K562 (cell line): ENCODE measurements around the gene ARHGEF40. TPM values are rescaled to one million over a fixed set of nuclear protein-coding genes. Genes with fewer than 3 reads are reported as not detected.
A peak's percentile ranks its signal among the peaks of the same experiment; 100 is the strongest.

Experiments
- ATAC-seq: fragments of 200-7000 bp; cut with Tn5 transposase; 3 replicates; pipeline ENCODE4 v1.9.1; 2020; ENCODE audit warnings: moderate library complexity
- BruUV-seq: library from RNA; stranded (reverse); fragments of 400-500 nt; replicated peaks from 2 replicates; lab custom pipeline; 2021; lab: Mats Ljungman, UMichigan
- CTCF ChIA-PET: fragments of 300-600 bp; formaldehyde crosslinking; extraction: SDS; loops from one replicate; lab custom pipeline; 2021; ENCODE audit warnings: low intra/inter-chr PET ratio; lab: Yijun Ruan, JAX
- POLR2A ChIA-PET: fragments of 300-600, 350-650 bp; sonication (Branson Sonifier 250); formaldehyde crosslinking; extraction: SDS; loops from one replicate; lab custom pipeline; 2021; ENCODE audit warnings: antibody characterized with exemption, inconsistent platforms; lab: Yijun Ruan, JAX
- DNase-seq, 4 experiments: peaks; one replicate each; pipeline versions ENCODE4 v3.0.0 to v3.0.0-alpha.2; 2011 to 2018; ENCODE audit warnings: low spot score in 3 of 4, mixed read lengths in 3 of 4; ENCODE audit errors: extremely low read depth in 1 of 4
- FAIRE-seq: peaks from 2 replicates; lab custom pipeline; 2011; peaks lifted over from hg19 to GRCh38; lab: Jason Lieb, UNC
- H2AFZ ChIP-seq: 2 replicates; pipeline ENCODE4 v1.6.0; 2011; ENCODE audit warnings: low read depth, low read length, control low read depth, inconsistent platforms
- H3K27ac ChIP-seq: fragments of 200-600 bp; 3 replicates; pipeline ENCODE4 v1.8.0; 2011; ENCODE audit warnings: low read depth, mild to moderate bottlenecking, control low read depth, inconsistent platforms, low read length, moderate library complexity, mixed read lengths; ENCODE audit errors: extremely low read depth
- H3K27me3 ChIP-seq, 2 experiments: fragments of 300-600 bp in 1 of 2; 2 replicates in 1 of 2; 3 replicates in 1 of 2; pipeline versions ENCODE4 v1.6.0 to v1.8.0; 2011; ENCODE audit warnings: inconsistent platforms in 2 of 2, low read length in 2 of 2, mild to moderate bottlenecking in 1 of 2, mixed read lengths in 1 of 2, moderate library complexity in 1 of 2; ENCODE audit not compliant: control insufficient read depth in 2 of 2, insufficient read depth in 2 of 2
- H3K36me3 ChIP-seq: fragments of 300-600 bp; 3 replicates; pipeline ENCODE4 v1.8.0; 2011; ENCODE audit warnings: mild to moderate bottlenecking, low read length, inconsistent platforms; ENCODE audit not compliant: control insufficient read depth, insufficient read depth
- H3K4me1 ChIP-seq, 2 experiments: fragments of 200-600 bp in 1 of 2; replicated peaks in 1 of 2; 2 replicates in 1 of 2; 3 replicates in 1 of 2; pipeline versions ENCODE4 v1.5.1 to v1.8.0; 2011; ENCODE audit warnings: inconsistent platforms in 2 of 2, low read length in 2 of 2, mild to moderate bottlenecking in 1 of 2, mixed read lengths in 1 of 2, moderate library complexity in 1 of 2; ENCODE audit not compliant: control insufficient read depth in 2 of 2, insufficient read depth in 2 of 2
- H3K4me2 ChIP-seq: 2 replicates; pipeline ENCODE4 v1.6.1; 2011; ENCODE audit warnings: low read length, control low read depth, inconsistent platforms, mixed read lengths; ENCODE audit not compliant: insufficient read depth
- H3K4me3 ChIP-seq: fragments of 200-600 bp; sonication (generic), shearing (Covaris generic); 2 replicates; pipeline ENCODE4 v1.5.1; 2016; ENCODE audit warnings: control low read depth, inconsistent platforms
- H3K79me2 ChIP-seq: fragments of 200-600 bp; 3 replicates; pipeline ENCODE4 v1.8.0; 2011; ENCODE audit warnings: low read length, inconsistent platforms; ENCODE audit not compliant: control insufficient read depth, insufficient read depth
- H3K9ac ChIP-seq, 2 experiments: 2 replicates each; pipeline versions ENCODE4 v1.6.0 to v1.6.1; 2011; ENCODE audit warnings: low read depth in 2 of 2, low read length in 2 of 2, control low read depth in 1 of 2, inconsistent platforms in 1 of 2, mild to moderate bottlenecking in 1 of 2, mixed read lengths in 1 of 2; ENCODE audit not compliant: insufficient read depth in 1 of 2
- H3K9me1 ChIP-seq: one replicate; pipeline ENCODE4 v1.6.0; 2011; ENCODE audit warnings: inconsistent platforms, mild to moderate bottlenecking, low read length, moderate library complexity; ENCODE audit not compliant: control insufficient read depth, insufficient read depth
- H3K9me3 ChIP-seq: replicated peaks from 2 replicates; pipeline ENCODE4 v1.5.1; 2011; ENCODE audit warnings: low read depth, low read length, inconsistent platforms; ENCODE audit not compliant: control insufficient read depth, insufficient read depth
- H4K20me1 ChIP-seq: replicated peaks from 2 replicates; pipeline ENCODE4 v1.6.1; 2011; ENCODE audit warnings: low read length, inconsistent platforms, mixed read lengths; ENCODE audit not compliant: control insufficient read depth, insufficient read depth
- HNRNPL ChIP-seq: fragments of 200-400 bp; formaldehyde crosslinking; IDR thresholded peaks from 2 replicates; pipeline ENCODE4 v1.6.1; 2017; ENCODE audit warnings: low read depth, mild to moderate bottlenecking, low read length
- MAFF ChIP-seq: IDR thresholded peaks from 2 replicates; pipeline ENCODE4 v1.6.1; 2012; ENCODE audit warnings: low read length, improper control_type of control experiment
- NCOA2 ChIP-seq, 2 experiments: fragments of 450-650 bp; IDR thresholded peaks; 2 replicates each; pipeline ENCODE4 v1.6.1; 2018; ENCODE audit warnings: mild to moderate bottlenecking in 2 of 2, moderate library complexity in 1 of 2; ENCODE audit not compliant: partially characterized antibody in 2 of 2
- NFE2 ChIP-seq: IDR thresholded peaks from 2 replicates; pipeline ENCODE4 v1.6.1; 2014; ENCODE audit warnings: antibody characterized with exemption, low read depth
- NRF1 ChIP-seq, 2 experiments: fragments of 450-650 bp; IDR thresholded peaks in 1 of 2; conservative IDR thresholded peaks in 1 of 2; 2 replicates each; pipeline ENCODE4 v1.6.1; 2014; ENCODE audit warnings: mild to moderate bottlenecking in 2 of 2
- PHB2 ChIP-seq: fragments of 450-650 bp; IDR thresholded peaks from 2 replicates; pipeline ENCODE4 v1.6.1; 2017; ENCODE audit warnings: low read depth
- RFX1 ChIP-seq: fragments of 450-650 bp; IDR thresholded peaks from 2 replicates; pipeline ENCODE4 v1.6.1; 2016; ENCODE audit warnings: mild to moderate bottlenecking, moderate library complexity
- TRIM28 ChIP-seq: fragments of 450-650 bp; IDR thresholded peaks from 2 replicates; pipeline ENCODE4 v1.6.1; 2017
- ZNF77 ChIP-seq: fragments of 250-450 bp; sonication (Bioruptor Pico); IDR thresholded peaks from 2 replicates; pipeline ENCODE4 v1.5.0; 2020
- WGBS: fragments of 100-300 bp; shearing (Covaris generic); methylation state at CpG from one replicate; pipeline ENCODE4 v1.1.6; 2016; ENCODE audit warnings: low coverage, mixed read lengths; ENCODE audit not compliant: insufficient coverage; ENCODE audit errors: missing lambda C conversion rate; 5-methylcytosine and 5-hydroxymethylcytosine counted together
- in situ Hi-C: fragments of 300-500 bp; cut with MboI; formaldehyde crosslinking; loops from 4 replicates; pipeline ENCODE4 v1.15.0; 2018; ENCODE audit warnings: inconsistent platforms, mixed read lengths
- intact Hi-C: fragments of 100-400 bp; cut with micrococcal nuclease; formaldehyde crosslinking; loops from 2 replicates; pipeline ENCODE4 v1.14.2; 2022
- polyA plus RNA-seq, 8 experiments: library from polyadenylated mRNA; depleted of rRNA in 4 of 8; stranded (reverse) in 5 of 8; unstranded in 3 of 8; fragments of >200 nt; fragmentation: Nextera tagmentation in 2 of 8; fragmentation: Illumina TruSeq in 1 of 8; extraction: Ambion mirVana in 2 of 8; extraction: Trizol in 1 of 8; gene quantifications; 2 replicates each; pipeline versions ENCODE4 v1.2.1 to v1.2.3, GENCODE V29; 2011 to 2014; ENCODE audit warnings: inconsistent platforms in 1 of 8, missing spikeins in 1 of 8
- total RNA-seq, 7 experiments: library from RNA; depleted of rRNA in 6 of 7; stranded (reverse); fragments of >200 nt in 6 of 7; fragmentation: Illumina TruSeq in 2 of 7; extraction: Trizol in 2 of 7; gene quantifications; 2 replicates each; pipeline versions ENCODE4 v1.2.1 to v1.2.3, GENCODE V29; 2011 to 2021; ENCODE audit warnings: low replicate concordance in 1 of 7

The ARHGEF40 gene
- total and polyA plus RNA-seq, 9 of the 15 experiments (the other 6 are each of a cell fraction or from before 2014, with no cell fraction given) = 0.42 to 6.3 (median 3.8) TPM

GRCh38 chr14:21109377-21110138, 39.5 kb downstream of the ARHGEF40 start:
- ChIA-PET CTCF (no interaction called here), POLR2A (interaction anchor here (0.6 kb wide), 1 partner anchor 176 kb away, joined by 3 read pairs; no protein-coding TSS in a partner anchor)
- Histone ChIP-seq H3K9ac (no peak overlapping the region), H3K9me3 (no peaks in the 10 kb centered on the region), H3K27me3 (no peaks in the 10 kb centered on the region), H3K36me3 (no peaks in the 10 kb centered on the region), H3K4me2 (no peak overlapping the region), H3K79me2 (no peaks in the 10 kb centered on the region), H3K27ac (no peak overlapping the region), H3K9me1 (no peaks in the 10 kb centered on the region), H2AFZ (0 out of 2 replicates have a peak overlapping the region, but pooled peaks have one; percentile 21), H4K20me1 (no peaks in the 10 kb centered on the region), H3K4me3 (no peak overlapping the region), H3K4me1 (peaks cover 17 to 49% of the 10 kb centered on the region in 2 experiments)
- no TSS peak for BruUV-seq
- DNase-seq (no peak), FAIRE-seq (no peak), ATAC-seq (no peak)
- WGBS = 78% methylated on average over 5 of the region's 6 CpGs
- intact Hi-C loops (no loop called here), in situ Hi-C loops (no loop called here)
- TF ChIP-seq NRF1 (conservative IDR thresholded peaks at IDR 0.05 in 1 of 2, IDR thresholded peaks at IDR 0.05 in 1 of 2) = peak; percentile 20 to 50; a peak in 2 of 4 replicates
- no peak for TF ChIP-seq PHB2
- TF ChIP-seq TRIM28 = no peak
- peak; percentile 28; the same call in 1 of the 2 replicates for TF ChIP-seq RFX1

- DNase-seq (no peak), ATAC-seq (peak; percentile 22; the same call in 1 of the 3 replicates), FAIRE-seq (no peak)
- Histone ChIP-seq H3K36me3 (no peaks in the 10 kb centered on the region), H3K4me2 (no peak overlapping the region), H3K79me2 (no peaks in the 10 kb centered on the region), H3K4me3 (no peak overlapping the region), H3K4me1 (peaks cover 6 to 22% of the 10 kb centered on the region in 2 experiments; a peak in 4 of 5 replicates), H3K27me3 (no peaks in the 10 kb centered on the region), H3K27ac (no peak overlapping the region), H2AFZ (peak overlapping the region; percentile 57), H3K9me1 (no peaks in the 10 kb centered on the region), H3K9me3 (no peaks in the 10 kb centered on the region), H3K9ac (no peak overlapping the region), H4K20me1 (no peaks in the 10 kb centered on the region)
- BruUV-seq = no TSS peak
- ChIA-PET CTCF (no interaction called here), POLR2A (no interaction called here)
- intact Hi-C loops (no loop called here), in situ Hi-C loops (no loop called here)
- WGBS = 29% methylated on average over 4 of the region's 4 CpGs
- TF ChIP-seq MAFF (0 out of 2 replicates have a peak, but pooled peaks have one; percentile 44), NFE2 (peak; percentile 72), NCOA2 (IDR thresholded peaks at IDR 0.05; ENCODE audit: partially characterized antibody in 2 of 2) (no peak), ZNF77 (CRISPR knock-in tag) (no peak), HNRNPL (no peak)
Observed at GRCh38 chr14:21112255-21112654, 42.2 kb downstream of the ARHGEF40 start.
